ENCODE results near the gene VPS4A.

GRCh38 chr16:69270395-69270794 lies 40.8 kb upstream of the VPS4A start:
- TF ChIP-seq CTCF (conservative IDR thresholded peaks at IDR 0.05; ENCODE audit: low read depth, low read length) = no peak
- no peak for TF ChIP-seq USF2 (IDR thresholded peaks at IDR 0.05; ENCODE audit: low read depth, low read length)
- no peak for TF ChIP-seq RCOR1 (IDR thresholded peaks at IDR 0.05; ENCODE audit: insufficient replicate concordance, low read length)
- no peak for TF ChIP-seq MAZ (IDR thresholded peaks at IDR 0.05; ENCODE audit: borderline replicate concordance, low read depth, low read length)
- TF ChIP-seq FOS (IDR thresholded peaks at IDR 0.05; ENCODE audit: low read depth, low read length) = no peak
- TF ChIP-seq POLR2A (IDR thresholded peaks at IDR 0.05; ENCODE audit: low read depth, low read length) = no peak

All from IMR-90 (cell line).